LNCAP (cell line): ENCODE data around the gene TGFBR3.

Experiments
- TF ChIP-seq, protein P1 (sequence below): fragments of 450-650 bp; IDR thresholded peaks from 2 replicates; pipeline ENCODE4 v1.5.1; 2017; ENCODE audit warnings: mild to moderate bottlenecking

Gene TGFBR3

DNA sequence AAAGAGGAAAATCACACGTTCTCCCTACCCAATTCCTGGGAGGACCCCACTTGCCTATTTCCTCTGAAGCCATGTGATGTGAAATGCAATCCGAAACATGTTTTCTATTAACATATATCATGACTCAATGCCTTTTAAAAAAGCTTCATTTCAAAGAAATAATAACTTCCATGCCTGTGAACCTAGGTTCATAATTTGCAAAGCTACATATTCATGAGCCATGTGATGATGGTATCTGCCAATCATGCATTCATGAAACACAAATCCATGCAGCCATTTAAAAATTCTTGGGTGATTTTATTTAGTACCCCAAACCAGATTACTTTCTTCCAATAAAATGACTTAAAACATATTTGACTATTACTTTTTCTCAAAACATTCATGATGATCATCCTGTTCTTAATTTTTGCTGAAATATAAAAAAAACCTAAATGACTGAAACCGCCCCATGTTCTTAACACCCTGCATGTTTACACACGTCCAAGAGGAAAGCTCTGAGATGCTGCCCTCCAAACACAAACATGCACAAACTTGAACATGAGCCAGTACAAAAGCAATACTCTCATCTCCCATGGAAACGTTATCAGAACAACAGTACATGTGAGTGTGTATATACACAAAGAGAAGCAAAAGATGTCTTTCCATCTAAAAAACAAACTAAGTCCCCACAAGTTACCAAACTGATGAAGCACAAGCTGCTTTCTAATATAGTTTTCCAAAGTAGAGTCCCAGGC lies 140.1 kb downstream of the TGFBR3 start:
- TF ChIP-seq, protein P1, sequence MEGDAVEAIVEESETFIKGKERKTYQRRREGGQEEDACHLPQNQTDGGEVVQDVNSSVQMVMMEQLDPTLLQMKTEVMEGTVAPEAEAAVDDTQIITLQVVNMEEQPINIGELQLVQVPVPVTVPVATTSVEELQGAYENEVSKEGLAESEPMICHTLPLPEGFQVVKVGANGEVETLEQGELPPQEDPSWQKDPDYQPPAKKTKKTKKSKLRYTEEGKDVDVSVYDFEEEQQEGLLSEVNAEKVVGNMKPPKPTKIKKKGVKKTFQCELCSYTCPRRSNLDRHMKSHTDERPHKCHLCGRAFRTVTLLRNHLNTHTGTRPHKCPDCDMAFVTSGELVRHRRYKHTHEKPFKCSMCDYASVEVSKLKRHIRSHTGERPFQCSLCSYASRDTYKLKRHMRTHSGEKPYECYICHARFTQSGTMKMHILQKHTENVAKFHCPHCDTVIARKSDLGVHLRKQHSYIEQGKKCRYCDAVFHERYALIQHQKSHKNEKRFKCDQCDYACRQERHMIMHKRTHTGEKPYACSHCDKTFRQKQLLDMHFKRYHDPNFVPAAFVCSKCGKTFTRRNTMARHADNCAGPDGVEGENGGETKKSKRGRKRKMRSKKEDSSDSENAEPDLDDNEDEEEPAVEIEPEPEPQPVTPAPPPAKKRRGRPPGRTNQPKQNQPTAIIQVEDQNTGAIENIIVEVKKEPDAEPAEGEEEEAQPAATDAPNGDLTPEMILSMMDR: no peak

DNA sequence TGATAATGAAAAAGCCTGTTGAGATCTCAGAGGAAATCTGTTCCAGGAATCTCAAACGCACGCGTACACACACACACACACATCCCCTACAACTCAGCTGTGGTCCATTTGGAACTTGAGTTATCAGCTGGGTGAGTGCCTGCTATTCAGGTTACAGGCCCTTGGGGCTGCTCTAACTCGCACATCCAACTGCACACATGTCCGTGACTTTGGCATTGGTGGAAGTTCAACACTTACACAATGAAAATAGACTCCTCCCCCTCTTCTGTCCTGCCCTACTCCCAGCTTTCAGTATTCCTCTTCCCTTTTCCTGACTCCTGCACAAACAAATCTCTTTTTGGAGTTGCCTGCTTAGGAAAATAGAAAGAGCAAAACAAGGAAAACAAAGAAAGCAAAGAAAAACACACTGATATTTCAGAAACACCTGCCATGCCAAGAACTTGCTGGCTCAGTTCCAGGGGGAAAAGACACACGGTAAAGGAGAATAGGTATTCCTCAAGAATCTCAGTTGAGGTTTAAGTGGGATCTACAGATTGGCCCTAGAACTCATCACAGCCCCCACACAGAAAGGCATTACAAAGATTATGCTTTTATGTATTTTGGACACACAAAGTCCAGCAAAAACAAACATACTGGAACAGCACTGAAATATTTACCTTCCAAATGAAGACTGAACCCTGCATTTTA lies 140.9 kb downstream of the TGFBR3 start:
- TF ChIP-seq, protein P1: no peak; the same call in 1 of the 2 replicates

DNA sequence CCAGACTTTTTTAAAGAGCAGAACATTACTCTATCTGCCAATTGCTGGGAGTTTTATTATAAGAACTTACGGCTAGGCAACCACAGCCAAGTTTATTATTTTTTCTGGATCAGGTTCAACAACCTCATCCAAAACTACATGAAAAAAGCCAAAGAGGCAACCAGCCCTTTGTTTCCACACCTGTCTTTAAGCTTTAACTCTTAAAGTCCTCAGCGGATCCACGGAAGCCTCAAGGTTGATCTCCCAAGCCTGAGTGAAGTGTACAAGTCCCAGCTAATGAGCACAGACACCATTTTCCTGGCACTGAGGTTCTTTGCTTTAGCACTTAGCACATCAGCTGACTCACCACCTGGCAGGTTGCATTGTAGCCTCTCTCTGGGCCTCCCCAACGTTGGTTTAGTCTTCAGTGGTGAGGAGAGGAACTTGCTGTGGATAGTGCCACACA lies 143.1 kb downstream of the TGFBR3 start:
- TF ChIP-seq, protein P1: no peak

DNA sequence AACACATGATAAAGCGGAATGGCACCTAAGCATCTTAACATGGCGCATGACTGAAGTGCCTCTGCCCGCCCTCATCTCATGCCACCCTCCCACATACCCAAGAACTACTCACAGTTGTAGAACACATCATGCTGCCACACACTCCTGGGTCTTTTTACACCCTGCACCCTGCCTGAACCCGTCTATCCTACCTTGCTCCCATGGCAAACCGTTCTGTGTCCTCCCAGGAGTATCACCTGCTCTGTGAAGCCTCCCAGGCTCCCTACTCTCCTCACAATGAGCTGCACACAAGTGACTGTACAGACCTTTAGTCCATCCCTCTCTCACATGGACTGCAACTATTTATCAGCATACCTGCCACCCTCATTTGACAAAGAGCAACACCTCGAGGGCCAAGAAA lies 144.0 kb downstream of the TGFBR3 start:
- TF ChIP-seq, protein P1: no peak

DNA sequence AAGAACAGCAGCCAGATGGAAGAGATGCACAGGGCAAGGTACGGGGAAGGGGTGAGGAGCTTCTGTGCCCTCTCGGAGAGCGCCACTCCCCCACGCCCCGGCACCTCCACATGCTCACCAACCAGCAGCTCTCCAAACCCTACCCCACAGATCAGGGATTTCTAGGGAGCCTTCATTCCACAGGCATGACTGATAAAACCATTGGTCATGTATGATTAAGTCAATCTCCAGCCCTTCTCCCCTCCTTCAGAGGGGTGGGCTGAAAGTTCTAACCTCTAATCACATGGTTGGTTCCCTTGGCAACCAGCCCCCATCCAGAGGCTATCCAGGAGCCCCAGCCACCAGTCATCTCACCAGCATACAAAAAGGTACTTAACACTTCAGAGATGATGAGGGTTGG lies 144.7 kb downstream of the TGFBR3 start:
- TF ChIP-seq, protein P1: no peak

DNA sequence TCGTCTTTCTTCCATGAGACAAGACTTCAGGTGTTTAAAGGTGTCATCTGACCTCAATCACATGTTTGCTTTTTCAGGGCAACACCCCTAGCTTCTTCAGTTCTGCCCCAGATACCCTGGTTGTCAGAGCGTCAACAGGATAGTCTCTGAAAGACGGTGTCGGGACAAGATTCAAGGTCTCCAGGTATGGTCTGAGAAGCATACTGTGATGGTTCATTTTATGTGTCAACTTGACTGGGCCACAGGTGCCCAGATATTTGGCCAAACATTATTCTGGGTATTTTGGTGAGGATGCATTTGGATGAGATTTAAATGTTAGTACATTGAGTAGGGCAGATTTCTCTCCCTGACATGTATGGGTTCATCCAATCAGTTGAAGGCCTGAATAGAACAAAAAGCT lies 148.3 kb downstream of the TGFBR3 start:
- TF ChIP-seq, protein P1: no peak

DNA sequence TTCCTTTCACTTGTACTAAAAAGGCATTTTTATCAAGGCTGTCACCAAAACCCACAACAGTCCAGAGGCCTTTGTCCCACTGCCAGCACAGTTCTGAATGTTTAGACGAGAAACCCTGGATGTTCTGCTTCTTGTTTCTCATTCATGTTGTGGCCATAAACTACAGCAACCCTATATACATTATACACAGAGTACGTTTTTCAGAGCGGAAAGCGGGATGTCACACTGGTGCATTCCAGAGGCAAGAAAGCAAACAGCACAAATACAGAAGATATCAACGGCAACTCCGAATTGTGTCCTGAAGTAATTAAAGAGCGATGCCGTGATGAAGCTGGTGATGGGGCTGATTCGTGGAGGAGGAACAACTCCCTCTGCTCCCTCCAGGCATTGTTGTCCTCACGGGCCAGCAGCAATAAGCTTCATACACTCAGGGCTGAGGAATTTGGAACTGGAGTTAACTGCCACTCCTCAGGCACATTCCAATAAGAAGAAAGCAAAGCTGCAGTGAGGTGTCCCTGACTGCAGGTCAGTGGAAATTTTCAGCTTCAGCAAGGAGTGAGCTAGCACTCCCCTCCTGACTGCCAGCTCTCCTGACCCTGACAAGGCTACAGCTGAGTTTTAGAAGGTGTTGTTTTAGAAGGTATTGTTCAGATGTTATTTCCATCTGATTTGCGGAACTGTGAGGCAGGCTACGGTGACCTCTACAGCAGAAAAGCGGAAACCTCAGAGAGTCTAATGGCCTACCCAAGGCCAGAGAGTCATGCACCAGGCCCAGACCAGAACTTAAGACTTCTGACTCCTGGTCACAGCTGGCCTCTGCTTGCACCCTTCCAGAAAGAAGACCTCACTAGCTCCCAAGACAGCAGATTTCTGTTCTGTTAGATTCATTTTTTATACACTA lies 149.0 kb downstream of the TGFBR3 start:
- TF ChIP-seq, protein P1: no peak
